KMS-11 (cell line): ENCODE measurements around the gene RAB2B.
"Not testable (repeated sequence)": the region's sequence is repeated elsewhere in the genome, so short reads cannot be mapped to it uniquely, and the experiment has no call there.

Source experiments
- H2AFZ ChIP-seq: fragments of 200-600 bp; sonication (generic); 2 replicates; pipeline ENCODE4 v1.6.1; 2016; ENCODE audit warnings: antibody characterized with exemption, mixed run types, low read depth
- H3K27ac ChIP-seq: fragments of 200-600 bp; sonication (generic); 2 replicates; pipeline ENCODE4 v1.6.1; 2016; ENCODE audit warnings: mild to moderate bottlenecking, mixed run types
- H3K27me3 ChIP-seq: fragments of 200-600 bp; sonication (generic); 2 replicates; pipeline ENCODE4 v1.6.1; 2017; ENCODE audit warnings: mild to moderate bottlenecking, low read depth, mixed run types, moderate library complexity; ENCODE audit not compliant: insufficient read depth
- H3K36me3 ChIP-seq: fragments of 200-600 bp; sonication (generic); 2 replicates; pipeline ENCODE4 v1.6.1; 2017; ENCODE audit warnings: mild to moderate bottlenecking, mixed run types; ENCODE audit not compliant: insufficient read depth
- H3K4me1 ChIP-seq: fragments of 200-600 bp; sonication (generic); 2 replicates; pipeline ENCODE4 v1.6.1; 2016; ENCODE audit warnings: mild to moderate bottlenecking, low read depth, mixed run types; ENCODE audit not compliant: poor library complexity, severe bottlenecking
- H3K4me2 ChIP-seq: fragments of 200-600 bp; sonication (generic); 2 replicates; pipeline ENCODE4 v1.7.0; 2016; ENCODE audit warnings: mild to moderate bottlenecking, mixed run types
- H3K4me3 ChIP-seq: fragments of 200-600 bp; sonication (generic); IDR thresholded peaks from 2 replicates; pipeline ENCODE4 v1.6.1; 2017; ENCODE audit warnings: low read depth, low read length, mixed read lengths; ENCODE audit not compliant: insufficient read depth
- H3K79me2 ChIP-seq: fragments of 200-600 bp; sonication (generic); 2 replicates; pipeline ENCODE4 v1.6.1; 2016; ENCODE audit warnings: low read depth, mixed run types; ENCODE audit not compliant: insufficient read depth
- H3K9ac ChIP-seq: fragments of 200-600 bp; sonication (generic); 2 replicates; pipeline ENCODE4 v1.6.1; 2016; ENCODE audit warnings: mild to moderate bottlenecking, mixed run types
- H4K20me1 ChIP-seq: fragments of 200-600 bp; sonication (generic); 2 replicates; pipeline ENCODE4 v1.6.1; 2016; ENCODE audit warnings: mild to moderate bottlenecking, mixed run types; ENCODE audit not compliant: insufficient read depth
- CTCF ChIP-seq: fragments of 200-600 bp; sonication (generic); conservative IDR thresholded peaks from 2 replicates; pipeline ENCODE4 v1.6.1; 2017; ENCODE audit warnings: low read depth, mild to moderate bottlenecking, antibody characterized with exemption, low read length, moderate library complexity, mixed read lengths

The RAB2B gene

DNA sequence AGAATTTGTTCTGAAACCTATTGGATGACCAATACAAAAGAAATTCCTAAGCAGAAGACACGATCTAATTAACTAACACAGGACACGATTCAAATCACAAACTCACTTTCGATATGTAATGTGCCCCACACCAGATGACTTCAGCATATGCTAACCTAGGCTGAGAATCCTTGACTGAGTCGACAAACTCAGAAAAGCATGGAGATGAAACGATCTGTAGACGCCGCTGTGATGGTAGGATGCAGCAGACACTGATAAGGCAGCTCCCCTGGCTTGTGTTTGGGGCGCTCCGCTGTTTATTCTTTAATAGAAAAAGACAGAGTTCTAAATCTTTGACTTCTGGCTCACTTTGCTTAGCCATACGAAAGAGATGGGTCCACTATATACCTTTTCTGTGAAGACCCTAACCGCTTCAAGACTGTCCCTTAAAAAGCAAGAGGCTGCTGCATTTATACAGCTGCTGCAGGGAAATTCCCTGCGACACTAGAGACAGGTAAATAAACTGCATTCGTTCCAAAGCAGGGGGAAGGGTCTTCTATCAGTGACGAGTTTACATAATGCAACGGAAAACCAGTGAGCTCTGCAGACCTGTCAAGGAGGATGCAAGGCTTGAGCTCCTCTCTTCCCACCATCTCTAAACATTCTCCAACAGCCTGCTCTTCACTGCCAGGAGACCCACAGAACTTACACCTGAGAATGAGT, 21.8 kb downstream of the RAB2B start:
- Histone ChIP-seq H3K27ac (peak overlapping the region; percentile 65; the same call in 1 of the 2 replicates), H4K20me1 (no peaks in the 10 kb centered on the region), H3K9ac (peak overlapping the region; percentile 66; the same call in 1 of the 2 replicates), H3K4me2 (peak overlapping the region; percentile 72), H3K4me3 (no peak overlapping the region), H2AFZ (peak overlapping the region; percentile 66), H3K79me2 (peaks cover 52% of the 10 kb centered on the region), H3K4me1 (peaks cover 34% of the 10 kb centered on the region), H3K36me3 (no peaks in the 10 kb centered on the region), H3K27me3 (no peaks in the 10 kb centered on the region)
- TF ChIP-seq CTCF = no peak

DNA sequence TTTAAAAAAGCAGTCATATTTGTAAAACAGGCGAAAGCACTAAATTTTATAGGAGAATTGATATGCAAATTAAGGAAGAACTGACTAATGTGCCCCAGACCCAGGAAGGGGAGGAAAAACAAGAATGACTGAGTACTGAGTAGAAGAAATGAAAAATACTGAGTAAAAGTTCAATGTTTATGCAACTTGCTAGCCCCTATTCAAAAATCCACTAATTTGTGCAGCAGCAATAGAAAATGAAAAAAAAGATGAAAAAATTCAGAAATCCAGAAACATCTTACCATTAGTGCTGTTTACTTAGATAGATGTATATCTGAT, 26.9 kb downstream of the RAB2B start:
- H3K4me2 ChIP-seq = peak overlapping the region; percentile 25; the same call in 1 of the 2 replicates
- H3K79me2 ChIP-seq = peaks cover 83% of the 10 kb centered on the region
- peaks cover 45% of the 10 kb centered on the region for H3K4me1 ChIP-seq
- H3K36me3 ChIP-seq = no peaks in the 10 kb centered on the region
- no peak overlapping the region for H3K9ac ChIP-seq
- no peak overlapping the region for H2AFZ ChIP-seq
- TF ChIP-seq CTCF = no peak
- H3K4me3 ChIP-seq = no peak overlapping the region
- no peaks in the 10 kb centered on the region for H3K27me3 ChIP-seq
- H3K27ac ChIP-seq = peak overlapping the region; percentile 42; the same call in 1 of the 2 replicates
- no peaks in the 10 kb centered on the region for H4K20me1 ChIP-seq

GRCh38 chr14:21442657-21443056, 34.1 kb downstream of the RAB2B start:
- H3K36me3 ChIP-seq, H3K9ac ChIP-seq, H3K27me3 ChIP-seq, H2AFZ ChIP-seq, H4K20me1 ChIP-seq, H3K4me2 ChIP-seq, H3K27ac ChIP-seq, H3K4me1 ChIP-seq, H3K4me3 ChIP-seq: not testable (repeated sequence)
- peaks cover 20% of the 10 kb centered on the region; the same call in 1 of the 2 replicates for H3K79me2 ChIP-seq

DNA sequence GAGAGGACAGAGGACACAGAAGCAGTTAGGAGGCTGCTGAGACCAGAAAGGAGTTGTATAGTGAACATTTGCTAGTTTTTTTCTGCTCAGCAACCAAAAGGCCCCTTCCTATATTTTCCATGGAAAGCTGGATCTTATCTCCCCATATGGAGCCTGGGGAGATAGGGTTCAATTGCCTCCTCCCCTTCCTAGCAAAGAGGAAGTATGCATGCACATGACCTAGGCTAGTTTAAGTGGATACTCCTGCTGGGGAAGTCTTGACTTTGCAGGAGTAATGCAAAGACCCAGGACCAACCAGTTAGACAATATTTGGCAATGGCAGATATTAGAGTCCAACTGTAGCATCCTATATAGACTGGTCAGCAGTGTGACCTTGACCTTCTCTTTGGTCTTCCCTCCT, 35.9 kb downstream of the RAB2B start:
- no peaks in the 10 kb centered on the region for H3K36me3 ChIP-seq
- no peak for TF ChIP-seq CTCF
- H2AFZ ChIP-seq = no peak overlapping the region
- no peaks in the 10 kb centered on the region for H3K27me3 ChIP-seq
- no peak overlapping the region for H3K4me2 ChIP-seq
- no peak overlapping the region for H3K4me3 ChIP-seq
- no peak overlapping the region for H3K27ac ChIP-seq
- H4K20me1 ChIP-seq = no peaks in the 10 kb centered on the region
- H3K79me2 ChIP-seq = peaks cover 9% of the 10 kb centered on the region; the same call in 1 of the 2 replicates
- no peaks in the 10 kb centered on the region for H3K4me1 ChIP-seq
- no peak overlapping the region for H3K9ac ChIP-seq
